Liver (tissue), 9 donors: ENCODE results near the gene KIF7. TPM values are rescaled to one million over a fixed set of nuclear protein-coding genes. Genes with fewer than 3 reads are reported as not detected.

Experiments
- DNase-seq: peaks from one replicate; pipeline ENCODE4 v3.0.0-alpha.2; 2017; ENCODE audit warnings: low spot score
- H3K27ac ChIP-seq, 2 donors: one replicate each; pipeline ENCODE4 v1.7.0; 2013; ENCODE audit warnings: inconsistent platforms in 2 of 2, low read length in 2 of 2, control low read depth in 1 of 2, low read depth in 1 of 2, mild to moderate bottlenecking in 1 of 2
- H3K27me3 ChIP-seq, 4 donors: one replicate each; pipeline versions ENCODE4 v1.6.1 to v1.7.0; 2013; ENCODE audit warnings: low read length in 3 of 4, inconsistent platforms in 1 of 4, mild to moderate bottlenecking in 1 of 4, moderate library complexity in 1 of 4; ENCODE audit not compliant: control insufficient read depth in 4 of 4, insufficient read depth in 4 of 4
- H3K36me3 ChIP-seq, 4 donors: one replicate each; pipeline versions ENCODE4 v1.6.1 to v1.7.0; 2013; ENCODE audit warnings: low read length in 3 of 4, mild to moderate bottlenecking in 3 of 4, low read depth in 1 of 4, moderate library complexity in 1 of 4; ENCODE audit not compliant: control insufficient read depth in 4 of 4, insufficient read depth in 3 of 4
- H3K4me1 ChIP-seq, 4 donors: one replicate each; pipeline versions ENCODE4 v1.6.1 to v1.7.0; 2013; ENCODE audit warnings: low read length in 3 of 4, mild to moderate bottlenecking in 3 of 4, moderate library complexity in 1 of 4; ENCODE audit not compliant: control insufficient read depth in 4 of 4, insufficient read depth in 4 of 4
- H3K4me3 ChIP-seq, 3 donors: one replicate each; pipeline versions ENCODE4 v1.6.1 to v1.7.0; 2013; ENCODE audit warnings: low read length in 3 of 3, control low read depth in 1 of 3, low read depth in 1 of 3, mild to moderate bottlenecking in 1 of 3
- H3K9ac ChIP-seq, 2 donors: one replicate each; pipeline ENCODE4 v1.7.0; 2013; ENCODE audit warnings: low read length in 2 of 2, mild to moderate bottlenecking in 2 of 2, moderate library complexity in 2 of 2, control low read depth in 1 of 2, low read depth in 1 of 2
- H3K9me3 ChIP-seq, 4 donors: one replicate each; pipeline versions ENCODE4 v1.6.1 to v1.7.0; 2013; ENCODE audit warnings: low read length in 3 of 4; ENCODE audit not compliant: control insufficient read depth in 4 of 4
- EGR1 ChIP-seq, 2 donors: IDR thresholded peaks; 2 replicates each; pipeline ENCODE4 v1.6.1; 2016 to 2018; ENCODE audit warnings: antibody characterized with exemption in 2 of 2, low read depth in 2 of 2
- FOXA1 ChIP-seq: IDR thresholded peaks from 2 replicates; pipeline ENCODE4 v1.6.1; 2016; ENCODE audit warnings: antibody characterized with exemption
- FOXA2 ChIP-seq: IDR thresholded peaks from 2 replicates; pipeline ENCODE4 v1.6.1; 2016; ENCODE audit warnings: antibody characterized with exemption
- GABPA ChIP-seq, 2 donors: IDR thresholded peaks in 1 of 2; conservative IDR thresholded peaks in 1 of 2; 2 replicates each; pipeline ENCODE4 v1.6.1; 2016; ENCODE audit warnings: antibody characterized with exemption in 2 of 2, mild to moderate bottlenecking in 1 of 2, moderate library complexity in 1 of 2
- HNF4A ChIP-seq, 2 donors: conservative IDR thresholded peaks; 2 replicates each; pipeline ENCODE4 v1.6.1; 2016; ENCODE audit warnings: antibody characterized with exemption in 2 of 2, mild to moderate bottlenecking in 2 of 2
- HNF4G ChIP-seq: IDR thresholded peaks from 2 replicates; pipeline ENCODE4 v1.6.1; 2016; ENCODE audit warnings: antibody characterized with exemption
- JUND ChIP-seq, 2 donors: IDR thresholded peaks; 2 replicates each; pipeline ENCODE4 v1.6.1; 2016; ENCODE audit warnings: antibody characterized with exemption in 2 of 2
- NR2F2 ChIP-seq: IDR thresholded peaks from 2 replicates; pipeline ENCODE4 v1.6.1; 2016; ENCODE audit warnings: antibody characterized with exemption
- RAD21 ChIP-seq, 2 donors: IDR thresholded peaks; 2 replicates each; pipeline ENCODE4 v1.6.1; 2016; ENCODE audit warnings: antibody characterized with exemption in 2 of 2, mild to moderate bottlenecking in 2 of 2
- RXRA ChIP-seq, 2 donors: IDR thresholded peaks; 2 replicates each; pipeline ENCODE4 v1.6.1; 2017 to 2018; ENCODE audit warnings: antibody characterized with exemption in 2 of 2, mild to moderate bottlenecking in 1 of 2
- SP1 ChIP-seq: IDR thresholded peaks from 2 replicates; pipeline ENCODE4 v1.6.1; 2018; ENCODE audit warnings: antibody characterized with exemption, mild to moderate bottlenecking
- TAF1 ChIP-seq: conservative IDR thresholded peaks from 2 replicates; pipeline ENCODE4 v1.6.1; 2016; ENCODE audit warnings: antibody characterized with exemption, mild to moderate bottlenecking
- YY1 ChIP-seq: IDR thresholded peaks from 2 replicates; pipeline ENCODE4 v1.6.1; 2016; ENCODE audit warnings: antibody characterized with exemption, mild to moderate bottlenecking
- WGBS: extraction: QIAGEN DNeasy Blood & Tissue Kit; methylation state at CpG from one replicate; pipeline ENCODE4 v1.1.7; 2013; 5-methylcytosine and 5-hydroxymethylcytosine counted together
- polyA plus RNA-seq, 2 donors: library from polyadenylated mRNA; stranded (reverse) in 1 of 2; unstranded in 1 of 2; fragments of 200-250 nt in 1 of 2; fragments of >200 nt in 1 of 2; fragmentation: Nextera tagmentation in 1 of 2; extraction: Ambion mirVana in 1 of 2; gene quantifications; one replicate each; pipeline versions ENCODE4 v1.2.1 to v1.2.3, GENCODE V29; 2013 to 2015
- total RNA-seq, 2 donors: library from RNA; depleted of rRNA; stranded (reverse); fragments of >200 nt; gene quantifications; one replicate each; pipeline ENCODE4 v1.2.3, GENCODE V29; 2014
- TF ChIP-seq, protein P1 (sequence below): fragments of 150-350 bp; IDR thresholded peaks from 2 replicates; pipeline ENCODE4 v1.5.1; 2017; ENCODE audit warnings: improper control_type of control experiment, low read depth, low read length; ENCODE audit not compliant: missing input control
- TF ChIP-seq, protein P2 (sequence below): IDR thresholded peaks from 2 replicates; pipeline ENCODE4 v1.6.1; 2016; ENCODE audit warnings: antibody characterized with exemption
- TF ChIP-seq, protein P3 (sequence below): IDR thresholded peaks from 2 replicates; pipeline ENCODE4 v1.6.1; 2016; ENCODE audit warnings: antibody characterized with exemption, mild to moderate bottlenecking
- TF ChIP-seq, protein P4 (sequence below): IDR thresholded peaks from 2 replicates; pipeline ENCODE4 v1.6.1; 2016; ENCODE audit warnings: antibody characterized with exemption
- TF ChIP-seq, protein P5 (sequence below): IDR thresholded peaks from 2 replicates; pipeline ENCODE4 v1.6.1; 2016; ENCODE audit warnings: antibody characterized with exemption
- donor health status: healthy.
- donor health status: healthy.
- donor health status: healthy.
- donor health status: healthy.
- donor health status: healthy.

Gene KIF7
- total and polyA plus RNA-seq, 4 donors, result 0.04 to 1.3 (median 0.72) TPM

DNA sequence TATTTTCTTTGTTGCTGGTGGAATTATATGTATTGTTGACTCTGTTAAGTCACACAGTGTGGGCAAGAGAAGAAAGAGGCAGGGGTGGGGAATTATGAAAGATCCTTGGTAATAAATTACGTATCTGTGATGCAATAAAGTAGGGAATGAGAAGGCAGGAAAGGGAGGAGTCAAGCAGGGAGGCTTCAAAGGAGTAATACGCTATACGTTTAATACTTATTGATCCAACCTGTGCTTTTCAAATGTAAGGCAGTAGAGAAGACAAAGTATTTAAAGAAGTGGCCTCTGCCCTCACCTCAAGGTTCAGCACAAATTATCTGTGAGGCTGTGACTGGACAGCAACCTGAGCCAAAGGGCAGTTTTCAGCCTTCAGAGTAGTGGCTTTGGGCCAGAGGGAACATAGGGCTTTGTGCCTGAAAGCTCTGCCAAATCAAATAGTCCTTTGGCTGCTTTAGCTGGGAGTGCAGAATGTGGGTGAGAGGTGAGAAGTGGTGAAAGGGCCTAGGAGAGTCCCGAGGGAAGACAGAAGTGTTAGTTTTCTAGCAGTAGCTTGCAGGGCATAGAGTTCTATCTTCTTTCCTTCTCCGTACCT is 25.1 kb upstream of the KIF7 start:
- WGBS, result 26% methylated on average over 5 of the region's 5 CpGs
- DNase-seq, result peak; percentile 52
- Histone ChIP-seq H3K4me1 (peaks cover 4 to 35% (median 29%) of the 10 kb centered on the region in 4 donors), H3K27me3 (no peaks in the 10 kb centered on the region), H3K36me3 (peaks cover 0 to 22% (median 7%) of the 10 kb centered on the region in 4 donors), H3K4me3 (no peak overlapping the region), H3K27ac (peak overlapping the region; percentile 80 to 93), H3K9me3 (no peaks in the 10 kb centered on the region), H3K9ac (peak overlapping the region in 1 of 2 donors; percentile 21)
- TF ChIP-seq, protein P1, sequence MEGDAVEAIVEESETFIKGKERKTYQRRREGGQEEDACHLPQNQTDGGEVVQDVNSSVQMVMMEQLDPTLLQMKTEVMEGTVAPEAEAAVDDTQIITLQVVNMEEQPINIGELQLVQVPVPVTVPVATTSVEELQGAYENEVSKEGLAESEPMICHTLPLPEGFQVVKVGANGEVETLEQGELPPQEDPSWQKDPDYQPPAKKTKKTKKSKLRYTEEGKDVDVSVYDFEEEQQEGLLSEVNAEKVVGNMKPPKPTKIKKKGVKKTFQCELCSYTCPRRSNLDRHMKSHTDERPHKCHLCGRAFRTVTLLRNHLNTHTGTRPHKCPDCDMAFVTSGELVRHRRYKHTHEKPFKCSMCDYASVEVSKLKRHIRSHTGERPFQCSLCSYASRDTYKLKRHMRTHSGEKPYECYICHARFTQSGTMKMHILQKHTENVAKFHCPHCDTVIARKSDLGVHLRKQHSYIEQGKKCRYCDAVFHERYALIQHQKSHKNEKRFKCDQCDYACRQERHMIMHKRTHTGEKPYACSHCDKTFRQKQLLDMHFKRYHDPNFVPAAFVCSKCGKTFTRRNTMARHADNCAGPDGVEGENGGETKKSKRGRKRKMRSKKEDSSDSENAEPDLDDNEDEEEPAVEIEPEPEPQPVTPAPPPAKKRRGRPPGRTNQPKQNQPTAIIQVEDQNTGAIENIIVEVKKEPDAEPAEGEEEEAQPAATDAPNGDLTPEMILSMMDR, result no peak
- peak; percentile 44 to 45 for TF ChIP-seq RAD21 (IDR thresholded peaks at IDR 0.05)
- peak; percentile 89 for TF ChIP-seq NR2F2
- peak; percentile 78 for TF ChIP-seq YY1
- TF ChIP-seq EGR1 (IDR thresholded peaks at IDR 0.05; ENCODE audit: low read depth in 2 of 2), result no peak
- no peak for TF ChIP-seq TAF1
- TF ChIP-seq, protein P2, sequence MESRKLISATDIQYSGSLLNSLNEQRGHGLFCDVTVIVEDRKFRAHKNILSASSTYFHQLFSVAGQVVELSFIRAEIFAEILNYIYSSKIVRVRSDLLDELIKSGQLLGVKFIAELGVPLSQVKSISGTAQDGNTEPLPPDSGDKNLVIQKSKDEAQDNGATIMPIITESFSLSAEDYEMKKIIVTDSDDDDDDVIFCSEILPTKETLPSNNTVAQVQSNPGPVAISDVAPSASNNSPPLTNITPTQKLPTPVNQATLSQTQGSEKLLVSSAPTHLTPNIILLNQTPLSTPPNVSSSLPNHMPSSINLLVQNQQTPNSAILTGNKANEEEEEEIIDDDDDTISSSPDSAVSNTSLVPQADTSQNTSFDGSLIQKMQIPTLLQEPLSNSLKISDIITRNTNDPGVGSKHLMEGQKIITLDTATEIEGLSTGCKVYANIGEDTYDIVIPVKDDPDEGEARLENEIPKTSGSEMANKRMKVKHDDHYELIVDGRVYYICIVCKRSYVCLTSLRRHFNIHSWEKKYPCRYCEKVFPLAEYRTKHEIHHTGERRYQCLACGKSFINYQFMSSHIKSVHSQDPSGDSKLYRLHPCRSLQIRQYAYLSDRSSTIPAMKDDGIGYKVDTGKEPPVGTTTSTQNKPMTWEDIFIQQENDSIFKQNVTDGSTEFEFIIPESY, result peak; percentile 90
- TF ChIP-seq, protein P3, sequence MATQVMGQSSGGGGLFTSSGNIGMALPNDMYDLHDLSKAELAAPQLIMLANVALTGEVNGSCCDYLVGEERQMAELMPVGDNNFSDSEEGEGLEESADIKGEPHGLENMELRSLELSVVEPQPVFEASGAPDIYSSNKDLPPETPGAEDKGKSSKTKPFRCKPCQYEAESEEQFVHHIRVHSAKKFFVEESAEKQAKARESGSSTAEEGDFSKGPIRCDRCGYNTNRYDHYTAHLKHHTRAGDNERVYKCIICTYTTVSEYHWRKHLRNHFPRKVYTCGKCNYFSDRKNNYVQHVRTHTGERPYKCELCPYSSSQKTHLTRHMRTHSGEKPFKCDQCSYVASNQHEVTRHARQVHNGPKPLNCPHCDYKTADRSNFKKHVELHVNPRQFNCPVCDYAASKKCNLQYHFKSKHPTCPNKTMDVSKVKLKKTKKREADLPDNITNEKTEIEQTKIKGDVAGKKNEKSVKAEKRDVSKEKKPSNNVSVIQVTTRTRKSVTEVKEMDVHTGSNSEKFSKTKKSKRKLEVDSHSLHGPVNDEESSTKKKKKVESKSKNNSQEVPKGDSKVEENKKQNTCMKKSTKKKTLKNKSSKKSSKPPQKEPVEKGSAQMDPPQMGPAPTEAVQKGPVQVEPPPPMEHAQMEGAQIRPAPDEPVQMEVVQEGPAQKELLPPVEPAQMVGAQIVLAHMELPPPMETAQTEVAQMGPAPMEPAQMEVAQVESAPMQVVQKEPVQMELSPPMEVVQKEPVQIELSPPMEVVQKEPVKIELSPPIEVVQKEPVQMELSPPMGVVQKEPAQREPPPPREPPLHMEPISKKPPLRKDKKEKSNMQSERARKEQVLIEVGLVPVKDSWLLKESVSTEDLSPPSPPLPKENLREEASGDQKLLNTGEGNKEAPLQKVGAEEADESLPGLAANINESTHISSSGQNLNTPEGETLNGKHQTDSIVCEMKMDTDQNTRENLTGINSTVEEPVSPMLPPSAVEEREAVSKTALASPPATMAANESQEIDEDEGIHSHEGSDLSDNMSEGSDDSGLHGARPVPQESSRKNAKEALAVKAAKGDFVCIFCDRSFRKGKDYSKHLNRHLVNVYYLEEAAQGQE, result peak; percentile 93
- TF ChIP-seq, protein P4, sequence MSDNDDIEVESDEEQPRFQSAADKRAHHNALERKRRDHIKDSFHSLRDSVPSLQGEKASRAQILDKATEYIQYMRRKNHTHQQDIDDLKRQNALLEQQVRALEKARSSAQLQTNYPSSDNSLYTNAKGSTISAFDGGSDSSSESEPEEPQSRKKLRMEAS, result peak; percentile 91
- TF ChIP-seq FOXA2, result peak; percentile 64
- peak; percentile 96 to 98 for TF ChIP-seq RXRA (IDR thresholded peaks at IDR 0.05)
- TF ChIP-seq SP1, result peak; percentile 100
- peak; percentile 88 to 95 for TF ChIP-seq JUND (IDR thresholded peaks at IDR 0.05)
- TF ChIP-seq FOXA1, result peak; percentile 76
- peak; percentile 100 for TF ChIP-seq HNF4A (conservative IDR thresholded peaks at IDR 0.05)
- TF ChIP-seq HNF4G, result peak; percentile 97
- TF ChIP-seq GABPA (IDR thresholded peaks at IDR 0.05 in 1 of 2, conservative IDR thresholded peaks at IDR 0.05 in 1 of 2), result peak; percentile 25 to 74
- TF ChIP-seq, protein P5, sequence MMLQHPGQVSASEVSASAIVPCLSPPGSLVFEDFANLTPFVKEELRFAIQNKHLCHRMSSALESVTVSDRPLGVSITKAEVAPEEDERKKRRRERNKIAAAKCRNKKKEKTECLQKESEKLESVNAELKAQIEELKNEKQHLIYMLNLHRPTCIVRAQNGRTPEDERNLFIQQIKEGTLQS, result peak; percentile 73
